GM18867 (cell line): Measurements from ENCODE around the gene GSDMA.

Experiments
- ATAC-seq: cut with Tn5 transposase; IDR thresholded peaks from one replicate; pipeline ENCODE4 v1.9.1; 2021; ENCODE audit warnings: mild to moderate bottlenecking, moderate library complexity; ENCODE audit not compliant: unreplicated experiment

The GSDMA gene

GRCh38 chr17:39962642-39963220 lies at the start of gene GSDMA:
GSDMA (plus strand) TSS chr17:39963004; CDS start chr17:39965688, 2,684 bp downstream.
- ATAC-seq: no peak

GRCh38 chr17:39913989-39914388 lies 48.8 kb upstream of the GSDMA start:
- ATAC-seq: no peak

- ATAC-seq: no peak
Measured at GRCh38 chr17:39915559-39915958, 47.2 kb upstream of the GSDMA start.

GRCh38 chr17:39916918-39917317 lies 45.9 kb upstream of the GSDMA start:
- no peak for ATAC-seq

GRCh38 chr17:39919087-39919683 lies 43.6 kb upstream of the GSDMA start:
- ATAC-seq: no peak

GRCh38 chr17:39920218-39921210 lies 42.3 kb upstream of the GSDMA start:
- ATAC-seq: no peak

GRCh38 chr17:39921323-39921722 lies 41.5 kb upstream of the GSDMA start:
- ATAC-seq: no peak

- no peak for ATAC-seq
Measured at GRCh38 chr17:39922006-39922405, 40.8 kb upstream of the GSDMA start.

GRCh38 chr17:39923230-39923629 lies 39.6 kb upstream of the GSDMA start:
- ATAC-seq: no peak

- ATAC-seq: no peak
Measured at GRCh38 chr17:39923836-39924690, 38.7 kb upstream of the GSDMA start.

- no peak for ATAC-seq
Measured at GRCh38 chr17:39924691-39925055, 38.1 kb upstream of the GSDMA start.

- no peak for ATAC-seq
Measured at GRCh38 chr17:39925282-39926134, 37.3 kb upstream of the GSDMA start.

- no peak for ATAC-seq
Measured at GRCh38 chr17:39926135-39926587, 36.6 kb upstream of the GSDMA start.

GRCh38 chr17:39926588-39927100 lies 36.2 kb upstream of the GSDMA start:
- peak; percentile 22 for ATAC-seq

- peak; percentile 76 for ATAC-seq
Measured at GRCh38 chr17:39927101-39927928, 35.5 kb upstream of the GSDMA start, which contains the start of the genes LRRC3C and ORMDL3. LRRC3C (plus strand) TSS chr17:39927732; CDS start chr17:39941524, 13,792 bp downstream. ORMDL3 (minus strand) TSS chr17:39927601; CDS start chr17:39924203, 3,398 bp downstream.

- peak; percentile 17 for ATAC-seq
Measured at GRCh38 chr17:39927929-39928857, 34.6 kb upstream of the GSDMA start.

- no peak for ATAC-seq
Measured at GRCh38 chr17:39928858-39929645, 33.8 kb upstream of the GSDMA start.
